CD4-positive, alpha-beta T cell (primary cell): ENCODE results near the gene LDLRAD4. TPM values are rescaled to one million over a fixed set of nuclear protein-coding genes. Genes with fewer than 3 reads are reported as not detected.

Experiments
- ATAC-seq: fragments of 200-7000 bp; cut with Tn5 transposase; one replicate; pipeline ENCODE4 v1.10.0; 2022; ENCODE audit warnings: mild to moderate bottlenecking; ENCODE audit not compliant: poor library complexity
- CTCF ChIA-PET: fragments of 350-600 bp; sonication (Branson Sonifier 250); formaldehyde crosslinking; loops from one replicate; lab custom pipeline; 2021; ENCODE audit warnings: antibody characterized with exemption, inconsistent platforms; lab: Charles Lee
- POLR2A ChIA-PET: fragments of 350-600 bp; sonication (Branson Sonifier 250); formaldehyde crosslinking; loops from one replicate; lab custom pipeline; 2021; ENCODE audit warnings: antibody characterized with exemption, inconsistent platforms; lab: Charles Lee
- DNase-seq, 14 experiments: peaks; one replicate each; pipeline ENCODE4 v3.0.0-alpha.2; 2013 to 2020; ENCODE audit warnings: mixed read lengths in 2 of 14
- H3K27ac ChIP-seq, 2 donors: one replicate each; pipeline versions ENCODE4 v1.5.1 to v1.7.0; 2013; ENCODE audit warnings: low read length in 2 of 2, low read depth in 1 of 2, mild to moderate bottlenecking in 1 of 2
- H3K27me3 ChIP-seq, 2 experiments: 1 replicate in 1 of 2; 2 replicates in 1 of 2; pipeline versions ENCODE4 v1.6.1 to v1.7.0; 2013; ENCODE audit warnings: low read length in 2 of 2, control low read depth in 1 of 2, mild to moderate bottlenecking in 1 of 2, moderate library complexity in 1 of 2; ENCODE audit not compliant: insufficient read depth in 2 of 2, control insufficient read depth in 1 of 2
- H3K36me3 ChIP-seq: one replicate; pipeline ENCODE4 v1.6.1; 2013; ENCODE audit warnings: low read length, control low read depth; ENCODE audit not compliant: insufficient read depth
- H3K4me1 ChIP-seq: one replicate; pipeline ENCODE4 v1.6.1; 2013; ENCODE audit warnings: low read length, control low read depth; ENCODE audit not compliant: insufficient read depth
- H3K4me3 ChIP-seq: one replicate; pipeline ENCODE4 v1.5.1; 2013; ENCODE audit warnings: mild to moderate bottlenecking, low read length, moderate library complexity
- H3K9me3 ChIP-seq, 2 experiments: 1 replicate in 1 of 2; 2 replicates in 1 of 2; pipeline versions ENCODE4 v1.6.1 to v1.7.0; 2013; ENCODE audit warnings: low read length in 2 of 2, mild to moderate bottlenecking in 2 of 2, control low read depth in 1 of 2, moderate library complexity in 1 of 2; ENCODE audit not compliant: control insufficient read depth in 1 of 2, insufficient read depth in 1 of 2
- H3K27ac Mint-ChIP-seq: one replicate; pipeline ENCODE4 v1.8.0; 2020; ENCODE audit warnings: mixed read lengths
- H3K27me3 Mint-ChIP-seq: one replicate; pipeline ENCODE4 v1.8.0; 2021; ENCODE audit warnings: mixed read lengths
- H3K36me3 Mint-ChIP-seq: one replicate; pipeline ENCODE4 v1.8.0; 2021; ENCODE audit warnings: low read depth, mixed read lengths
- H3K4me1 Mint-ChIP-seq: one replicate; pipeline ENCODE4 v1.8.0; 2021; ENCODE audit warnings: low read depth, mixed read lengths
- H3K4me3 Mint-ChIP-seq: one replicate; pipeline ENCODE4 v1.8.0; 2020; ENCODE audit warnings: mild to moderate bottlenecking, mixed read lengths
- H3K9me3 Mint-ChIP-seq: one replicate; pipeline ENCODE4 v1.8.0; 2020; ENCODE audit warnings: mixed read lengths
- CTCF ChIP-seq: fragments of 200-600 bp; IDR thresholded peaks from one replicate; pipeline ENCODE4 v1.8.0; 2022; ENCODE audit warnings: antibody characterized with exemption, mild to moderate bottlenecking
- intact Hi-C, 2 experiments: fragments of 100-400 bp; cut with DNase I in 1 of 2; cut with micrococcal nuclease in 1 of 2; formaldehyde crosslinking; loops; one replicate each; pipeline versions ENCODE4 v1.15.1 to v1.9.0; 2023 to 2025; cut with DNase I, micrococcal nuclease
- total RNA-seq, 174 experiments: library from RNA in 2 of 174; stranded (reverse) in 2 of 174; gene quantifications; one replicate each; pipeline ENCODE4 v1.2.3 and lab custom pipeline; 2021 to 2026

Gene LDLRAD4
- total RNA-seq, 2 experiments from 2014 or later = 51.9 to 52.7 TPM

- Histone ChIP-seq H3K4me1 (no peaks in the 10 kb centered on the region), H3K36me3 (no peaks in the 10 kb centered on the region), H3K27me3 (peaks cover 22 to 26% of the 10 kb centered on the region in 2 experiments), H3K9me3 (peaks cover 0 to 5% of the 10 kb centered on the region in 2 experiments), H3K27ac (no peak overlapping the region), H3K4me3 (no peak overlapping the region)
- H3K9me3 Mint-ChIP-seq = no peaks in the 10 kb centered on the region
- no peak for DNase-seq
- CTCF ChIA-PET = interaction anchor here (1.2 kb wide), 1 partner anchor 10 kb away, joined by 7 read pairs; no protein-coding TSS in a partner anchor
- intact Hi-C loops = no loop called here
- no peak overlapping the region for H3K27ac Mint-ChIP-seq
- POLR2A ChIA-PET = no interaction called here
- no peak overlapping the region for H3K4me3 Mint-ChIP-seq
- no peaks in the 10 kb centered on the region for H3K36me3 Mint-ChIP-seq
- TF ChIP-seq CTCF = no peak
- peaks cover 44% of the 10 kb centered on the region for H3K27me3 Mint-ChIP-seq
- peaks cover 7% of the 10 kb centered on the region for H3K4me1 Mint-ChIP-seq
- ATAC-seq = no peak
Observed at GRCh38 chr18:13206301-13206700, 12.3 kb upstream of the LDLRAD4 start.

- H3K27ac ChIP-seq = no peak overlapping the region
- H3K4me1 Mint-ChIP-seq = peaks cover 7% of the 10 kb centered on the region
Observed at GRCh38 chr18:13207294-13207693, 11.3 kb upstream of the LDLRAD4 start.

GRCh38 chr18:13211534-13211933 is 7.0 kb upstream of the LDLRAD4 start:
- H3K9me3 ChIP-seq = no peaks in the 10 kb centered on the region
- peaks cover 7% of the 10 kb centered on the region for H3K4me1 ChIP-seq
- Mint-ChIP-seq H3K36me3 (peaks cover 3% of the 10 kb centered on the region), H3K4me3 (no peak overlapping the region), H3K9me3 (no peaks in the 10 kb centered on the region), H3K27me3 (peaks cover 30% of the 10 kb centered on the region), H3K4me1 (peaks cover 12% of the 10 kb centered on the region), H3K27ac (no peak overlapping the region)
- ChIA-PET POLR2A (no interaction called here), CTCF (interaction anchor here (1.0 kb wide), 1 partner anchor 24 kb away, joined by 3 read pairs; no protein-coding TSS in a partner anchor)
- H3K27ac ChIP-seq = no peak overlapping the region
- no peak for TF ChIP-seq CTCF
- intact Hi-C loops = loop anchor here in 1 of 2 experiments (10.0 kb wide), 1 partner anchor 293 kb away; no protein-coding TSS in a partner anchor
- DNase-seq (no peak), ATAC-seq (no peak)
- H3K27me3 ChIP-seq = peaks cover 9 to 14% of the 10 kb centered on the region in 2 experiments
- no peak overlapping the region for H3K4me3 ChIP-seq
- H3K36me3 ChIP-seq = no peaks in the 10 kb centered on the region

More at GRCh38 chr18:13207294-13207693, 11.3 kb upstream of the LDLRAD4 start:
- no peak overlapping the region for H3K4me3 ChIP-seq
- Mint-ChIP-seq H3K4me3 (no peak overlapping the region), H3K9me3 (no peaks in the 10 kb centered on the region), H3K27ac (no peak overlapping the region), H3K27me3 (peaks cover 44% of the 10 kb centered on the region), H3K36me3 (no peaks in the 10 kb centered on the region)
- peaks cover 22 to 26% of the 10 kb centered on the region in 2 experiments for H3K27me3 ChIP-seq
- H3K9me3 ChIP-seq = peaks cover 0 to 5% of the 10 kb centered on the region in 2 experiments
- H3K36me3 ChIP-seq = no peaks in the 10 kb centered on the region
- ChIA-PET POLR2A (no interaction called here), CTCF (interaction anchor here (1.2 kb wide), 1 partner anchor 9 kb away, joined by 7 read pairs; no protein-coding TSS in a partner anchor)
- intact Hi-C loops = no loop called here
- DNase-seq (no peak), ATAC-seq (no peak)
- TF ChIP-seq CTCF = no peak
- no peaks in the 10 kb centered on the region for H3K4me1 ChIP-seq
